Measurements from ENCODE around the gene LGR6. TPM values are rescaled to one million over a fixed set of nuclear protein-coding genes. Genes with fewer than 3 reads are reported as not detected.
"Not testable (repeated sequence)": the region's sequence is repeated elsewhere in the genome, so short reads cannot be mapped to it uniquely, and the experiment has no call there.

Gene LGR6
- total RNA-seq, 1 experiment from 2014 or later: 0.26 TPM

DNA sequence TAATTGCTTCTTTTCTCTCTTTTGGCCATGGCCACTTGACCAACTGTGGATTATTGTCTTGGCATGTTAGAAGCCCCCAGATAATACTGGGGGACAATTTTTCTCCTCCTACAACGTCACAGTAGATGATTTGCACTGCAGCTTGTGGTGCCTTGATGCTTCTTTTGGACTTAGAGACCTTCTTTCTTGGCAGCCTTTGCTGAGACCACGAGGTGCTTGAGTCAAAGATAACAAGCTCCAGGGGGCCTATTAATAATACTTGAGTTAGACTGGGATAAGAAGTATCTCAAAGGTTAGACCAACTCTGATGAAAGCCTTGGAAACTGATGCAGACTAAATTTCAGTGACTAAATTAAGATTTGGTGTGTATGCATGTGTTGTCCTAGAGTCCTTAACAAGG is 158.1 kb downstream of the LGR6 start:
- Histone ChIP-seq H3K27me3 (ENCODE audit: low read length) (no peaks in the 10 kb centered on the region), H3K4me1 (ENCODE audit: insufficient read depth, low read length) (peaks cover 24% of the 10 kb centered on the region), H3K9ac (ENCODE audit: low read length) (no peak overlapping the region), H2AFZ (ENCODE audit: low read length) (no peak overlapping the region), H4K20me1 (ENCODE audit: low read length) (no peaks in the 10 kb centered on the region), H3K79me2 (ENCODE audit: low read length) (peaks cover 54% of the 10 kb centered on the region), H3K4me3 (ENCODE audit: low read length) (no peak overlapping the region), H3F3A (ENCODE audit: low read length, unreplicated experiment) (no peaks in the 10 kb centered on the region), H3K9me3 (ENCODE audit: low read length) (no peaks in the 10 kb centered on the region), H3K4me2 (ENCODE audit: low read length) (no peak overlapping the region), H3K36me3 (ENCODE audit: low read depth, low read length) (no peaks in the 10 kb centered on the region), H3K27ac (ENCODE audit: low read length) (no peak overlapping the region), H3K9me2 (replicated peaks; ENCODE audit: low read length) (no peaks in the 10 kb centered on the region)
- intact Hi-C loops (cut with micrococcal nuclease): no loop called here
- ATAC-seq (no peak), DNase-seq (no peak)
- TF ChIP-seq CTCF (conservative IDR thresholded peaks at IDR 0.05; ENCODE audit: low read depth, low read length) (no peak), EZH2phosphoT487 (IDR thresholded peaks at IDR 0.05; ENCODE audit: borderline replicate concordance, low read length) (no peak), EZH2 (IDR thresholded peaks at IDR 0.05; ENCODE audit: low read length, unreplicated experiment) (no peak)
- ChIA-PET POLR2A (ENCODE audit: unreplicated experiment) (no interaction called here), CTCF (no interaction called here)
- BruUV-seq (replicated peaks): no TSS peak

- intact Hi-C loops (cut with micrococcal nuclease); H3K4me3 ChIP-seq (ENCODE audit: low read length); H3K9me3 ChIP-seq (ENCODE audit: low read length); H3K27me3 ChIP-seq (ENCODE audit: low read length); H3K9me2 ChIP-seq (replicated peaks; ENCODE audit: low read length); H2AFZ ChIP-seq (ENCODE audit: low read length); H3F3A ChIP-seq (ENCODE audit: low read length, unreplicated experiment); POLR2A ChIA-PET (ENCODE audit: unreplicated experiment); DNase-seq; H3K27ac ChIP-seq (ENCODE audit: low read length); H4K20me1 ChIP-seq (ENCODE audit: low read length); H3K9ac ChIP-seq (ENCODE audit: low read length); H3K4me2 ChIP-seq (ENCODE audit: low read length); H3K36me3 ChIP-seq (ENCODE audit: low read depth, low read length); ATAC-seq; BruUV-seq (replicated peaks): not testable (repeated sequence)
- peaks cover 24% of the 10 kb centered on the region for H3K4me1 ChIP-seq (ENCODE audit: insufficient read depth, low read length)
- H3K79me2 ChIP-seq (ENCODE audit: low read length): peaks cover 63% of the 10 kb centered on the region
- CTCF ChIA-PET: interaction anchor here (0.6 kb wide), 1 partner anchor 1350 kb away, joined by 4 read pairs; no protein-coding TSS in a partner anchor
Observed at GRCh38 chr1:202352583-202353197, 159.1 kb downstream of the LGR6 start.

- H3K4me2 ChIP-seq (ENCODE audit: low read length): peak overlapping the region; percentile 2; the same call in 1 of the 2 replicates
- H3K9me2 ChIP-seq (replicated peaks; ENCODE audit: low read length): no peaks in the 10 kb centered on the region
- peaks cover 54% of the 10 kb centered on the region for H3K79me2 ChIP-seq (ENCODE audit: low read length)
- intact Hi-C loops (cut with micrococcal nuclease): no loop called here
- H3K9me3 ChIP-seq (ENCODE audit: low read length): no peaks in the 10 kb centered on the region
- POLR2A ChIA-PET (ENCODE audit: unreplicated experiment): no interaction called here
- BruUV-seq (replicated peaks): no TSS peak
- ATAC-seq: peak; percentile 96
- no peak overlapping the region for H3K4me3 ChIP-seq (ENCODE audit: low read length)
- H3F3A ChIP-seq (ENCODE audit: low read length, unreplicated experiment): no peaks in the 10 kb centered on the region
- H2AFZ ChIP-seq (ENCODE audit: low read length): no peak overlapping the region
- no peaks in the 10 kb centered on the region for H3K36me3 ChIP-seq (ENCODE audit: low read depth, low read length)
- CTCF ChIA-PET: no interaction called here
- DNase-seq: peak; percentile 60
- no peaks in the 10 kb centered on the region for H3K27me3 ChIP-seq (ENCODE audit: low read length)
- peak overlapping the region; percentile 29 for H3K27ac ChIP-seq (ENCODE audit: low read length)
- TF ChIP-seq EZH2phosphoT487 (IDR thresholded peaks at IDR 0.05; ENCODE audit: borderline replicate concordance, low read length) (no peak), EZH2 (IDR thresholded peaks at IDR 0.05; ENCODE audit: low read length, unreplicated experiment) (no peak), CTCF (conservative IDR thresholded peaks at IDR 0.05; ENCODE audit: low read depth, low read length) (no peak)
- H4K20me1 ChIP-seq (ENCODE audit: low read length): no peaks in the 10 kb centered on the region
- H3K9ac ChIP-seq (ENCODE audit: low read length): no peak overlapping the region
- H3K4me1 ChIP-seq (ENCODE audit: insufficient read depth, low read length): peaks cover 15% of the 10 kb centered on the region
Observed at GRCh38 chr1:202355944-202356553, 162.4 kb downstream of the LGR6 start.

All from PC-3 (cell line).